Islet precursor cell (in vitro differentiated cells): ENCODE results near the gene YY1.
"Not testable (repeated sequence)": the region's sequence is repeated elsewhere in the genome, so short reads cannot be mapped to it uniquely, and the experiment has no call there.

Experiments used
- DNase-seq: peaks from one replicate; pipeline ENCODE4 v3.0.0-alpha.2; 2018

The YY1 gene

DNA sequence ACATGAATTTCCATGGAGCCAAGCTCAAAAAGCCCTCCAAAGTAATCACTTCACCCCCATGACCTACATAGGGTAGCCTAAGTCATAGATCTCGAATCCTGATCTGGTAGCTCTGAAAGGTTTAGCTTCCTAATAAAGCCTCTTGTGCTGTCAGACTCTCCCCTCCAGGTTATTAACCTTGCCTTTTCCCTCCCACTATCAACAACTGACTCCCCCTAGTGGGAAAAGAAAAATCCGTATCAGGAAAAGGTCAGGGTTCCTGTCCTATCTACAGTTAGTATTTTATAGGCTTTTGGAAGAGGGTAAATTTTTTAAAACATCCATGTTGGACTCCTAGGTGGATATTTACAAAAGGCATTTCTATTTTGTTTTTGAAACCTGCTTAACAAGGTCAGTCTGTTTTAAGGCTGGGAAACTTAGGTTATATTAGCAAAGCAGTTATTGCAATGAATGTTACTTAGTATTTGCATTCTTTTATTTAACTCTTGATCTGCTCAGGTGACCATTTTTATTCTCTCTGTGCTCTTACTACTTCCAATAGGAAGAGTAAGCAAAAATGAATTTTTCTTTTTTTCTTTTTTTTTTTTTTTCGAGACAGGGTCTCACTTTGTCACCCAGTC is 8.0 kb downstream of the YY1 start:
- no peak for DNase-seq

DNA sequence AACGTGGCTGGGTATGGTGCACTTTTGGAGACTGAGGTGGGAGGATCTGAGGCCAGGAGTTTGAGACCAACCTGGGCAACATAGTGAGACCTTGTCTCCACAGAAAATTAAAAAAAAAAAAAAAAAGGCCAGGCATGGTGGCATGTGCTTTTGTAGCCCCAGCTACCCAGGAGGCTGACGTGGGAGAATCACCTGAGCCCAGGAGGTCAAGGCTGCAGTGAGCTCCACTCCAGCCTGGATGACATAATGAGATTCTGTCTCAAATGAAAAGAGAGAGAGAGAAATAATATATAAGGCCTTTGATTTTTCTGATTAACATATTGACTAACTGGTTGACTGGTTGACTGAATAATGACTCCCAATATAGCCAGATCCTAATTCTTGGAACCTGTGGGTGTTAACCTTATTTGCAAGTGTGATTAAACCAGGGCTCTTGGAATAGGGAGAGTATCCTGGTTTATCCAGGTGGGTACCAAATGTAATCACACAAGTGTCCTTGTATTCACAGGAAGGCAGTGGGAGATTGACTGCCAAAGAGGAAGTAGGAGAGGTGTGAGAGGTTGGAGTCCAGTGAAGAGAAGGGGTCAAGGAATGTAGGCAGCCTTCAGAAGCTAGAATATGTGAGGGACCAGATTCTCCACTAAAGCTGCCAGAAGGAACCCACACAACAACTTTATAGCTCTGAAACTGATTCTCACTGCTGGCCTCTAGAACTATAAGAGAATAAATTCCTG is 12.0 kb downstream of the YY1 start:
- DNase-seq: no peak

DNA sequence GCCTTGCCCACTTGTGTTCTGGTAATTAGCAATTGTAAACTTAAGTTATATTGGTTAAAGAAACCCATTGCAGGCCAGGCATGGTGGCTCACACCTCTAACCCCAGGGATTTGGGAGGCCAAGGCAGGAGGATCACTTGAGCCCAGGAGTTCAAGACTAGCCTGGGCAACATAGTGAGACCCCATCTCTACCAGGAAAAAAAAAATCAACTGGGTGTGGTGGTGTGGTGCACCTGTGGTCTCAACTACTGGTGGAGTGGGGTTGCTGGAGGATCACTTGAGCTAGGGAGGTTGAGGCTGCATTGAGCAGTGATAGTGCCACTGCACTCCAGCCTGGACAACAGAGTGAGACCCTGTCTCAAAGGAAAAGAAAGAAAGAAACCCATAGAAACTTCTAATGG is 13.7 kb downstream of the YY1 start:
- DNase-seq: no peak

DNA sequence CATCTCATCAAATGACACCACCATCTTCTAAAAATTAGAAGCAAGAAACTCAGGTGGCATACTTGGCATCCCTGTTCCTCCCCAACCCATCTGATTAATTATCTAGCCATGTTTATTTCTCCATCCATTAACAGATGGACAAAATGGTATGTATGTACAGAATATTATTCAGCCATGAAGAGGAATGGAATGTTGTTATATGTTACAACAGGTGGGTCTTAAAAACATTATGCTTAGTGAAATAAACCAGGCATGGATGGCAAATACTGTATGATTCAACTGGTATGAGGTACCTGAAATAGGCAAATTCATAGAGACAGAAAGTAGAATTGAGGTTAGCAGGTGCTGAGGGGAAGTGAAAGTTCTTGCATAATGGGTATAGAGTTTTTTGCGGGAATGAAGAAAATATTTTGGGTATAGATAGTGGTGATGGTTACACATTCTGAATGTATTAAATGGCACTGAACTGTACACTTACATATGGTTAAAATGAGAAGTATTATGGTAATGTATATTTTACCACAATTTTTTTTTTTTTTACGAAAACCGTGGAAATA is 17.5 kb downstream of the YY1 start:
- no peak for DNase-seq

DNA sequence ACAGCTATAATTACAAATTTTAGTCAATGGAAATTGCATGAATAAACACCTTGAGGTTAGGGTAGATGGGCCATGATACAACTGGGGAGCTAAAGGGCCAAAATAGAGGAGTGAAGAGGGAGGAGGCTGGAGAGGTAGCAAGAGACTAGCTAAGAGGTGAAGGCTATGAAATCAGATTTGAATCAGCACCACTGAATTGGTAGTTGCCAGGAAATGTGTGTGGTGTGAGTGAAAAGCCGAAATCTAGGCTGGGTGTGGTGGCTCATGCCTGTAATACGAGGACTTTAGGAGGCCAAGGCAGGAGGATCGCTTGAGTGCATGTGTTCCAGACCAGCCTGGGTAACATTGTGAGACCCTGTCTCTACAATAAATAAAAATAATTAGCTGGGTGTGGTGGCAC is 22.7 kb downstream of the YY1 start:
- no peak for DNase-seq

DNA sequence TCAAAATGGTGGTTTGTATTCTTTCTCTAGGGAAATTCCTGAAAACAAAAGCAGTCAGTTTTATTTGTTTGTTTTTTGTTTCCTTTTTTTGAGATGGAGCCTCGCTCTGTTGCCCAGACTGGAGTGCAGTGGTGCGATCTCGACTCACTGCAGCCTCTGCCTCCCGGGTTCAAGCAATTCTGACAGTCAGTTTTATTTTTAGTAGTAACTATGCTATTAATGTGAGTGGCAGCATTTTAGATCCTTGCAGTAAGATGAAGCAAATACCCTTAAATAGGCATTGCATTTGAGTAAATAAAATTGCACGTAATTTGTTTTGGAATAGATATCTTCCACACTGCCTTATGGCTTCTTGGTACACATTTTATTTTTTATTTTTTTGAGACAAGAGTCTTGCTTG is 23.6 kb downstream of the YY1 start:
- no peak for DNase-seq

DNA sequence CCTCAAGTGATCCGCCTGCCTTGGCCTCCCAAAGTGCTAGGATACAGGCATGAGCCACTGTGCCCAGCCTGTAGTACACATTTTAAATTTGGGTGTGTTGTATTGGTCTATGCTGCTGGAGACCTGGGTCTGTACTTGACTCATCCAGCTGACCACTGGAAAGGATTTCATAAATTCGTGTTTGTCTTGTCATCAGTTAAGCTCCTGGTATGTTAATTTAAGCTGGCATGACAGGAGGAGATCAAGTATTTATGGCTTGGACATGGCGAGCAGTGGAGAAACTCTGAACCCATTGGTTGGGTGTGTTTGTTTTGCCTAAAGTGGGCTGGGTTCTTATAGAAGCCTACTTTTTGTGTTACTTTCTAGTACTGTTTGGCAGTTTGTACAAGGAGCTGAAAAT is 24.2 kb downstream of the YY1 start:
- DNase-seq: no peak

DNA sequence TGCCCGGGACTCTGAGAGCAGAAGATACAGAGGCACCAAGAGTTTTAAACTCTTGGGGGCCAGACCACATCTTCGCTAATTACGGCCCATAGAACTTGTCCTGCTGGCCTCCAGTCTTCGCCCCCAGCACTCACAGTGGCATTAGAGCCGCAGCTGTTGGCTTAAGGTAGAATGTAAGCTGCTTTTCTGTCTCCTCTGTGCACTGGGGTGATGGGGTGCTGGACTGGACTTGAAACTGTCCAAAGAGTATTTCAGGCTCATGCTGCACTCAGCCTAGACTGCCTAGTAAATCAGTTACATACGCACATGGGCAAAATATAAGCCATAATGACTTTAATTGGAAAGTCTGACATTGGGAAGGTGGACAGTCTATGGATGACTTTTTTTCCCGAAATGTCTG is 29.0 kb downstream of the YY1 start:
- no peak for DNase-seq

DNA sequence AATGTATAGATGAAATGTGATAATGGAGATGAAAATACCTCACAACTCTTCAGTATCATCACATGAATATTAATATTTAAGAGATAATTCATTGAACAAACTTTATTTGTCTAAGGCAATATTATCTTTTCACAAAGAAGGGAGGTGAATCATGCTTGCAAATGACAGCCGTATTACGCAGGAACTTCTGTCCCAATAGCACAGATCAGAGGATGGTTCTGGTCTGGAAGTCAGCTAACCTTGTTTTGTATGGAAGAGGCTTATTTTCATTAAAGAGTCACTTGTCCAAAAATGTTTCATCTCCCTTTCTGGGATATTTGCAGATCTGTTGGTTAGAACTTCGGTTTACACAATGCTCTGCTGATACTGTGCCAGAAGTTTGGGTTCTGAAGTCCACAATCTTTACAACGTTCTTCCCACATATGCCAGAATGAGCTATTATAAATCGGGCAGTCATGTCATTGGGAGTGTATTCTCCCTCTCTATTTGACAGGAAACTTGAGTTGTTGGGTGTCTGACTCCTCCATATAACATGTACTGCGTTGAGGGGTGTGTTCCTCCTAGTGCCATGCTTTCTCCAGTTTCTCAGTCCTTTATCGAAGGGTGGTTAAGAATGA is 29.8 kb downstream of the YY1 start:
- DNase-seq: no peak

DNA sequence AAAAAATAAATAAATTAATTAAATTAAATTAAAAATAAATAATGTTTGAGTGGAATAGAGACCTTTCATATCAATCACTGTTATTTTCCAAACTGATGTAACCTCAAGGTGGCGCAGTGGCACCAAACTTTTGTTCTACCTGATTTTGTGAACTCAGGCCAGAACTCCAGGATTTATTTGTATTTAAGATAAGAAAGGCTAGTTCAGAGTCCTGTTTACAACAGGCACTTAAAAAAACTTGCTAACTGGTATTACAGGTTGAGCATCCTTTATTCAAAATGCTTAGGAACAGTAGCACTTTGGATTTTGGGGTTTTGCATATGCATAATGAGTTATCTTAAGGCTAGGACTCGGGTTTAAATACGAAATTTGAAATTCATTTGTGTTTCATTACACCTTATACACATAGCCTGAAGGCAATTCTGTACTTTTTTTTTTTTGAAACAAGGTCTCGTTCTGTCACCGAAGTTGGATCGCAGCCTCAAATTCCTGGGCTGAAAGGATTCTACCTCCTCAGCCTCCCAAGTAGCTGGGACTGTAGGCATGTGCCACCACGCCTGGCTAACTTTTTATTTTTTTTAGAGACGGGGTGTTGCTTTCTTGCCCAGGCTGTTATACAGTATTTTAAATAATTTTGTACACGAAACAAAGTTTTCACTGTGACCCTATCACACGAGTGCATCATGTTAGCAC is 32.4 kb downstream of the YY1 start:
- no peak for DNase-seq

DNA sequence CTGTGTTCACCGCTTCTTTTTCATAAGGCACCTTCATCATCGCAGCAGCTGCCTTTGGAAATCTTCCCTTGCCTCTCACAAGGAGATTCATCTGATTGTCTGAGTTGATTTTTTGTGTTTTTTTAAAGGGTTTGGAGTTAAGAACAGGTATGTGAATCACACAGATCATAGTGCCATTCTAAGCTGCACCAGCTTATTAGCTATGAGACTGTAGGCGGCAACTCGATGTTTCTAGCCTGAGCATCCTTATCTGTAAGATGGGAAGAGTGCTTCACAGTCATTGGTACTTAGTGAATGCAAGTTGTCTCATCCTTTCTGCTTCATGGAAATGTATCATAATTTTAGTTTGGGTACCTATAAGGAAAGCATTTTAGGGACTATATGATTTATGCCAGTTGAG is 35.3 kb downstream of the YY1 start:
- no peak for DNase-seq

DNA sequence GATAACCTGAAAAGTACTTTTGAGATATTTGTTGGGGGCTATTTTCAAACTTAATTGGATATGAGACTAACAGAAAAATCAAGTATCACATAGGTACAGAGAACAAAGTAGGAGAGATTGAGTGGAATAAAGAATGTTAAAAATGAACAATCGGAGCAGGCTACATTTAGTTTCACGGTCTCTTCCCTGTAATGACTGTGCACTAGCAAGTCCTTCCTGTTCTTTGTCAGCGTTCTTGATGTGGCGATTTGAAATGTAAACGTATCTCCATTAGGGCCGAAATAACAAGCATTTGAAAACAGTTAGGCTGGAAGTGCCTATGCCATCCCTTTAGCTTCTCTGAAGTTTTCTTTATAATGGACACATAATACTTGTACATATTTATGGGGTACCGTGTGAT is 36.3 kb downstream of the YY1 start:
- no peak for DNase-seq

DNA sequence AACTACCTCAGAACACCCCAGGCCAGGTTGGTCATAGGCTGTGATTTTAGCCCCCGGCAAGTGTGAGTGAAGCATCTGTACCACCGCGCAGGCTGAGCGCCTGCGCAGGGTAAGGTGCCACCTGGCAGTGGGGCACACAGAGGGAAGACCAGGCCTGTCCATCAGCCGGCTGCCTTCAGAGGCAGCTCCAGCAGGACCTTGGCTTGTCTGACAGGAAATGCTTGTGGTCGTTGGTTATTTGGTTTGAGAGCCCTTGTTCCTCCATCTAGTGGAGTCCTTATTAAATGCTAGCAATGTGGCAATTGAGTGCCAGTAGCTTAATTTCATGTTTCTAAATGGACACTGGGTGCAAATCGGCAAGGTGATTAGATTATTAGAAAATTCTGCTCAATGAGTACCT is 39.8 kb downstream of the YY1 start:
- DNase-seq: peak; percentile 70

DNA sequence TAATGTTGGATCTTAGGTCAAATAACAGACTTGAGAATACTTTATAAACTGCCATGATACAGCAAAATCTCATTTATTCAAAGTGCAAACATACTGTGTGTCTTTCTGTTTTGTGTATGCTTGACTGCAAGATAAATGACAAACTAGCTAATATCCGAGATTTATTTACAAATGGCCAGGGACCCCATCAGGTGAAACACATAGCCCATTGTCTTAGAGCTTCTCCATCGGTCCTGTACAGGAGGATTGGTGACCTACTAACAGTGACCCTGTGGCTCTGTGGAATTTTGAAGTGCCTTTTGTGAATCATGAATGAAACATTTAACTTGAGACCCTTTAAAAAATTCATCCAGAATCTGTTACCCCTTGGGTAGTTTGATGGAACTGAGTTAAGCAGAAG is 40.2 kb downstream of the YY1 start:
- no peak for DNase-seq

DNA sequence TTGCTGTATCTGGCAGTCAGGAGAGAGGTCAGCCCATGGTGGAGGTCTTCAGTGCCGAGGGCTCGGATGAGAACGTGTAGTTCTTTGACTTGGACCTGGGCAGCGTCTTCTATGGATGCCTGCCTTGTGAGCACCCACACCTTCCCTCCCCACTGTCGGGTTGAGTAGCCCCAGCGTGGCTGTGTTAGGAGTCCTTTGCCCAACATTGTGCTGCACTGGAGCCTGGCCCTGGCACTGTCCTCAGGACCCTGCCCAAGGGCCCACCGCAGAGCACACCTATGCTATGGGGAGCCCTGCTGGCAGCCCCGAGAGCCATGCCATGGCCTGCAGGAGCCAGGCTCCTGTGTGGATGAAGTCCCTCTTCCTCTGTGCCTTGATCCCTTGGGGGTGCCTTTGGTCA is 40.6 kb downstream of the YY1 start:
- no peak for DNase-seq

DNA sequence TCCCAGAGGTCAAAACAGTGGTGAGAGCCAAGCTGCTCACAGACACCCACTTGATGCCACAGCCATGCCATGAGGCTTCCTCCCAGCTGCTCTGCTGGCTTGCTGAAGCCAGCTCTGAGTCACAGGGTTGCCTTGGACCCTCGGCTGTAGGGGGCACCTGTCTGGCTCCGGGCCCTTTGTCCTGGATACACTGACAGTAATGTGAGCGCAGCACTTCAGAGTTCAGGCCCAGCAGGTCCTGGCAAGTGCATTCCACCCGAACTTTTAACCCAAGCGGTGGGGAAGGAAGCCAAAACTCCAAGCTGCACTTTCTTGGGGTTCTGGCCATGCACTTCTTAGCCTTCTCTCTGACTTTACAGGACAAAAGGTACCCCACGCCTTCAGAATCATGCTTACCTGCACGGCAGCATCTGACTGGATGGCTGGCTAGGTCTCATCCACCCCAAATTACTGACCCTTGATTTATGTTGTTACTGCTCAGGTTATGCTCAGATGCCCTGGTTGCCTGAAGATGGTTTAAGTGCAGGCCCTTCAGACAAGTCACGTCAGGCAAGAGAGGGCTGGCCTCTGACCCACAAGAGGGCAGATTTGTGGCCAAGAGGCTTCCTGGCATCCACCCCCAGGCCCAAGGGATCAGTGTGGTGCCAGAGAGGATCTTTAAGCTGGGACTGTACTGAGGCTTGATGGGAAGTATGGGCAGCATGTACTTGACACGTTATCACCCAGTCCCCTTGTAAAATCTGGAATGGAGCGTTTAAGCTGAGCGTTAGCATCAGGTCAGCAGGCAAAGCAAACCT is 42.5 kb downstream of the YY1 start:
- DNase-seq: peak; percentile 64

DNA sequence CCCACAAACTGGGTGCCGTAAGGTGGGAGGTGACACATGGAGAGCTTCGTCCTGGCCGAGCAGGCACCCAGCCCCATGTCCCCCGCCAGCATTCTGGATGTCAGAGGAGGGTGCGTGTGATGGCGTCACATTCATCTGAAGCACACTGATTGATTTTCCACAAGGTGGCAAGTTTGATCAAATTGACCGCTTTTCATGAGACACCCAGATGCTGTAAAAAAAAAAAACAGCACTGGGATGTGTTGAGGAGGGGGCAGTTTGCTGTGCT is 43.1 kb downstream of the YY1 start:
- no peak for DNase-seq

DNA sequence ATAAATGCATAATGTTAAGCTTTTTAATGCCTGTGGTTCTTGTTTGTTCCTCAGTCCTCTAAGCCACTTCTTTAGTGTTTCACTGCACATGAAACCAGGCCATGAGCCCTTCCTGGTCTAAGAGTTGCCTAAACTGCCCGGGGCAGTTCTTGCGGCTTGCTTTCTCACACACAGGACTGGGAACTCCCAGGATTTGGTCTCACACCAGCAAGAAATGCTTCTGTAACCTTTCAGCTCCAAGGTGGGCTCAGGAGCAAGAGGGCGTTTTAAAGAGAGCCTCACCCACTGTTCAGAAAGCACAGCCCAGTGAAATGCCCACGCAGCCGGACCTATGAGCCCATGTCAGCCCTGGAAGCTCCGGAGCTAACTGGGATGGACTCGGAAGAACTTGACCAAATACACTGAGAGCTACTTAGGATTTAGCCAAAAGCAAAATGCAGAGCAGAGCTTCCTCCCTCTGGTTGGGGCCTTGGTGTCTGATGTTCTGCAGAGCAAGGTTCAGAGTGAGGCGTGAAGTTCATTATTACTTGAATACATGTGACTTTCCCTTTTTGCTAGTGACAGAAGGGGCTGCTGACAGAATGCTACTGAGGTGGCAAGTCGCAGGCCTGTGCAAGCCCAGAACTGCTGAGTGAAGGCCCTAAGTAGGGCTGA is 43.9 kb downstream of the YY1 start:
- DNase-seq: peak; percentile 78

DNA sequence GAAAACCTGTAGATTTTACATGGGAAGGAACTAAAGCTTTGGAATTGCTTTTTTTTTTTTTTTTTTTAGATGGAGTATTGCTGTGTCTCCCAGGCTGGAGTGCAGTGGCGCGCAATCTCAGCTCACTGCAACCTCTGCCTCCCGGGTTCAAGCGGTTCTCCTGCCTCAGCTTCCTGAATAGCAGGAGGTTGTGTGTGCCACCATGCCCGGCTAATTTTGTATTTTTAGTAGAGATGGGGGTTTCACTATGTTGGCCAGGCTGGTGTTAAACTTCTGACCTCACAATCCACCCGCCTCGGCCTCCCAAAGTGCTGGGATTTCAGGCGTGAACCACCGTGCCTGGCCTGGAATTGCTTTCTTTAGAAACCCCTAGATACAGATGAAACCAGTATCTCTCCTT is 44.5 kb downstream of the YY1 start:
- DNase-seq: not testable (repeated sequence)

DNA sequence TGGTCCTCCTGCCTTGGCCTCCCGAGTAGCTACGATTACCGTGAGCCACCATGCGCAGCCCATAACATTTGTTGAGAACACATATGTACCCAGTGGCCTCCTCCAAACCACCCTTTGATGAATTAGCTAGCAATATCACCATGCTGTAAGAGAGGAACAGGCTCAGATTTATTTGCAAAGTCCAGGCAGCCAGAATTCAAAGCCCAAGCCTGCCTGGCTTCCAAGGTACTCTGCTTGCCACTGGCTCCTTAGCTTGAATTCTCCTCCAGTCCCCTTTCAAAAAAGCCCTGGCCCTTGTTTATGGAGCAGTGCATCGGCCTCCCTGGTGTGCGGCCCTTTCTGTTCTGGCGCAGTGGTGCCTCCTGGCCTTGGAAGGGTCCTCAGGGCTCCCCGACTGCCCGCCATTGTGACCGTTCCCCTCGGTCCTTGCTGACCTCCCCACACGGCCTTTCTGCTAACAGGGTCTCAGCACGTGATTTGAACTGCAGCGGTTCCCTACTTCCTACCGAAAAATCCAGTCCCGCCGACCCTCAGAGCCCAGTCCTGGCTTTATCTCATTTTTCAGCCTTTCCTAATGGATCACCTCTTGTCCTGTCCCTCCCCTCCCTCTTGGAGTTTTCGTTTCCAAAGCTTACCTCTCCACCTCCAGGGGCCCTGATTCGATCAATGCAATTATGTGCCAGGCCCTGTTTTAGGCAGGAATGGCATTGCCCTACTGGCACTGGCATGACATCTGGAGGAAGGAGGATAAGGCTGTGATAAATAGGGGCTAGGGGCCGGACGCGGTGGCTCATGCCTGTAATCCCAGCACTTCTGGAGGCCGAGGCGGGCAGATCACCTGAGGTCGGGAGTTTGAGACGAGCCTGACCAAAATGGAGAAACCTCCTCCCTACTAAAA is 45.3 kb downstream of the YY1 start:
- peak; percentile 49 for DNase-seq
